MV-4-11 (cell line): ENCODE measurements around the gene AP2B1.
"Not testable (repeated sequence)": the region's sequence is repeated elsewhere in the genome, so short reads cannot be mapped to it uniquely, and the experiment has no call there.

ENCODE experiments used
- DNase-seq: peaks from one replicate; lab custom pipeline; 2025; lab: John Stamatoyannopoulos, UW

The AP2B1 gene

DNA sequence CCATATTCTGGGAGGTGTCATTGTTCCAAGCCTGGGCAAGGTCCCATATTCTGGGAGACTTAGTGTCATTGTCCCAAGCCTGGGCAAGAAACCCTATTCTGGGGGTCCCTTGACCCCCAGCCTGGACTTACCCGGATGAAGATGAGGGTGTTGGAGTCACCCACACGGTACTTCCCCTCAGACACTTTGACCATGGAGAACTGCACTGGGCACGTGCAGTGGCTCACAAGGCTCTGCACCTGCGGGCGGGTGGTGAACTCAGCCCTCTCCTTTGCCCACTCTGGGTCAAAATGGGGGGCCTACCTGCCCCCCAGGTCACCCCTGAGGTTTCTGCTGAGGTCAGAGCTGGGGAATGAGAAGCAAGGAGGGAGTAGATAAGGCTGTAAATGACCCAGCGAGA lies 161.9 kb downstream of the AP2B1 start:
- no peak for DNase-seq

- DNase-seq = no peak
These were observed 162.7 kb downstream of the AP2B1 start for GRCh38 chr17:35749560-35750412.

DNA sequence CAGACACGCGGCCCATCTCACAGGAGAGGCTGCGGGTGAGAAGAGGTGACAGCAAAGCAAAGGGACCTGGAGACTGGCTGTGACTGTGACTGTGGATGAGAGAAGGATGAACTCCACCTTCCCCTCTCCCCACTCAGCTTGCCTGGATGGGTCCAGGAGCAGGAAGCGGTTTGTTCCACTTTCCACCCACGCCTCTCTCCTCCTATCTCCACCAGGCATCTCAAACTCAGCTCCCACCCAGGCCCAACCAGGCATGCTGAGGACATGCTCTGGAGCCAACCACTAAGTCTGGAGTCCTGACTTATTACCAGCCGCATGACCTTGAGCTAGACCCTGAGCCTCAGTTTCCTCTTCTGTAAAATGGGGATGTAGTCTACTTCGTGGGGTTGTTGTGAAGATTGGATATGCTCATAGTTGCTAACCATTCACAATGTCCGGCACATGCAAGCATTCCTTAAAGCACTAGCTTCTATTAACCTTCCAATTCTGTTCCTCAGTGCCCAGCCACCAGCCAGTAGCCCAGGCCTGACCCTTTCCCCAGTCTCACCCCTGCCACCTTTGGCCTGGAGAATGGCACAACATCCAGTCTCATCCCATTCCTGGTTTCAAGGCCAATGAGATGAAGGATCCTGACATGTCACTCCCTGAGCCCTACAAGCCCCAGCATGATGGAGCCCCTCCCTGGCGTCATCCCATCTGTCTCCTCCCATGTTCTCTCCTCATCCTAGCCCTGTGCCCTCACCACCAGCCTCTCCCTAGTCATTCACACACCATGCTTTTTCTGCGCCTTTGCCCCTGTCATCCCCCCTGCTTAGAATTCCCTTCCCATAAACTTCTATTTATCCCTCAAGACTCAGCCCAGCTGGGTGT lies 163.6 kb downstream of the AP2B1 start:
- no peak for DNase-seq

DNA sequence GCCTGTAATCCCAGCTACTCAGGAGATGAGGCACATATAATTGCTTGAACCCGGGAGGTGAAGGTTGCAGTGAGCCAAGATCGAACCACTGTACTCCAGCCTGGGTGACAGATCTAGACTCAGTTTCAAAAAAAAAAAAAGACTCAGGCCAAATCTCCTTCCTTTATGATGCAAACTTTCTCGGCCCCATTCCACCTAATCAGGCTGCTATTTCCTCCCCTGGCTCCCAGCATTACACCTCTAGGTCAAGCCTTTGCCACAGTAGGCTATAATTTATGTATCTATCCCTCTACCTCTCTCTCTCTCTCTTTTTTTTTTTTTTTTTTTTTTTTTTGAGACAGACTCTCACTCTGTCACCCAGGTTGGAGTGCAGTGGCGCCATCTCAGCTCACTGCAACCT lies 164.4 kb downstream of the AP2B1 start:
- not testable (repeated sequence) for DNase-seq

DNA sequence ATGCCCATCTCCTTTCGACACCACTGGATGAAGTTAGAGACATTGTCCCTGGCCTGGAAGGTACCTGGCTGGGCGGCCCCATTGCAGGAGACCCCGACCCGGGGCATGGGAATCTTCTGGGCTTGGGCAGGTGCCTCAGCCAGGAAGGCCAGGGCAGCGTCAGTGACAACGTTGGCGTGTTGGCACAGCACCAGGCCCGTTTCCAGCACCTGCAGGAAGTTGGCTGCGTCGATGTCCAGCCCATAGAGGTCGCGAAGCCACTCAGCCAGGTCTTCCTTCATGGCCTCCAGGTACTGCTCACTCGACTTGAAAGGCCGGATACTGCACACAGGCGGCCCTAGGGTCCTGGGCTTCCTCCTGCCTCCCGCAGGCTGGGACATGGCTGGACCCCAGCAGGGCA lies 165.3 kb downstream of the AP2B1 start:
- no peak for DNase-seq

- DNase-seq = no peak
These were observed 166.0 kb downstream of the AP2B1 start, which contains the start of gene GAS2L2 for GRCh38 chr17:35752945-35753764. Gene GAS2L2 (minus strand): TSS chr17:35753239. CDS start chr17:35752850, 389 bp downstream.

- no peak for DNase-seq
These were observed 170.1 kb downstream of the AP2B1 start for GRCh38 chr17:35757243-35757642.

- DNase-seq = no peak
These were observed 173.5 kb downstream of the AP2B1 start, which contains the start of gene C17orf50 for GRCh38 chr17:35760587-35760986. Gene C17orf50 (plus strand): TSS chr17:35760887. CDS start chr17:35760942, 55 bp downstream.

- DNase-seq = no peak
These were observed 174.5 kb downstream of the AP2B1 start for GRCh38 chr17:35761601-35762000.

- DNase-seq = no peak
These were observed 176.6 kb downstream of the AP2B1 start for GRCh38 chr17:35763767-35764122.

- DNase-seq = peak; percentile 70
These were observed 177.2 kb downstream of the AP2B1 start for GRCh38 chr17:35764123-35764991.

DNA sequence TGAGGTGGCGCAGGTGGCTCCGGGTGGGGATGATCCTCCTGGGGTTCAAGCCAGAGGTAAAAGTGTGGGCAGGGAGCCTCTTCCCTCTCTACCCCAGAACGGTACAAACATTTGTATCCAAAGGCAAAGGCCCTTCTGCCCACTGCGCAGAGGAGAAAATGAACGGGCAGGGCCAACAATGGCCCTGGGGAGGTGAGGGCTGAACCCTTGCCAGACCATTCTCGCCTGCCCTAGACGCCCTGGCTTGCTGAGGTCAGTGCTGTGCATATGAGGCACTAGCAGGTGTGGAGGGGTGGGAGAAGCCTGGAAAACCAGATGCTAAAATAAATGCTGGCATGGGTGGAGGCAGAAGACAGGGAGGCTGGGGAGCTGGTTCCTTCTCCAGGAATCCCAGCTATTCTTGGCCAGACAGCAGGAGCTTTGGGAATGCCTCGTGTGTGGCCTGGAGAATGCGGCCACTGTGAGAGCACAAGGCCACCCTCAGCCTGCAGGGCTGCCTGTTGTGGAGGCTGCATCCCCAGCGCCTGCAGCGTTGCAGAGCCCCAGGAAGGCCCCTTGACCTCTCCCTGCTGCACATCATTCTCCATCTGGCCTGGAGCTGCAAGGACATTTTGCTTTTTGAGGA lies 178.1 kb downstream of the AP2B1 start:
- no peak for DNase-seq

DNA sequence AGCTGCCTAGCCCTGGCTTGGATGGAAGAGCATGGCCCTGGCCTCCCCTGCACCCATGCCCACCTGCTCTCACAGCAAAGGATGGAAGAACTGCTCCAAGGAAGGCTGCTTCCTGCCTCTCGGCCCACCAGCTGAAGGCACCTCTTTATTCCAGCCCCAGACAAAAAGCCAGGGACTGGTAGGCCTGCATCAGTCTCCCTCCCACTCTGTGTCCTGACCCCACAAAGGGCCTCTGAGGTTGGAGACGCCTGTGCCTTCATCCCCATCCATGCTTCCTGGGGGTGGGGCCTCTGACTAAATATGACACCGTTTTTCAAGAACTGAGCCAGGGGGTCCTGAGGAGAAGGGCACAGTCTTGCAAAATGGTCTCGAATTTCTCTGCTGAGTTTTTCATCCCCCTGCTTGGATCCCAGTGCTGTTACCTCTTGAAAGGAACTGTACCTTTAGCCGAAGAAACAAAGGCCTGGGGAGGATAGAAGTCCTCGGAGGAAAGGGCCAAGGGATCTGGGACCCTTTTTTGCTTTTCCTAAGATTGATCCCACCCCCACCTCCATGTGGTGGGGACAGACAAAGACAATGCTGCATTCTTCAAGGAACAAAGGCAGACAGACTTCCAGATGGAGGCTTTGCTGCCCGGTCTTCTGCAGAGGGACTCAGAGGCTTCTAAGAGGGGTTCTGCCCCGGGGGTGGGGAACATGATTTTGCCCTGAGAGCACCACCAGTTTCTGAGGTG lies 178.8 kb downstream of the AP2B1 start:
- DNase-seq = no peak

DNA sequence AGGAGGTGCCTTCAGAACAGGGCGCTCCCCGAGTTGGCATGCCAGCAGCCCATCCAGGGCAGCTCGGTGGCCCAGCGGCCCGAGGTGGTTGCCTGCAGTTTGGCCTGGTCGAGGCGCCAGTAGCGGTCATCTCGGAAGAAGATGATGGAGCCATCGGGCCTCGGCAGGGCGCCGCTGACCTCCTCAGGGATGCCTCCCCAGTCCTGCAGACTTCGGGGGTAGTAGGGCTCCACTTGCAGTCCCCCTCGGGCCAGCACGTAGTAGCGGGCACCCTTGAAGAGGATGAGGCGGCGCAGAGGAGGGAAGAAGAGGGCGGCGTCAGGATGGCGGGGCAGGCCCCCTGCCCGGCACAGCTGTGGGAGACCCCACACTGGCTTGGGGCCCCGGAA lies 179.4 kb downstream of the AP2B1 start:
- no peak for DNase-seq

DNA sequence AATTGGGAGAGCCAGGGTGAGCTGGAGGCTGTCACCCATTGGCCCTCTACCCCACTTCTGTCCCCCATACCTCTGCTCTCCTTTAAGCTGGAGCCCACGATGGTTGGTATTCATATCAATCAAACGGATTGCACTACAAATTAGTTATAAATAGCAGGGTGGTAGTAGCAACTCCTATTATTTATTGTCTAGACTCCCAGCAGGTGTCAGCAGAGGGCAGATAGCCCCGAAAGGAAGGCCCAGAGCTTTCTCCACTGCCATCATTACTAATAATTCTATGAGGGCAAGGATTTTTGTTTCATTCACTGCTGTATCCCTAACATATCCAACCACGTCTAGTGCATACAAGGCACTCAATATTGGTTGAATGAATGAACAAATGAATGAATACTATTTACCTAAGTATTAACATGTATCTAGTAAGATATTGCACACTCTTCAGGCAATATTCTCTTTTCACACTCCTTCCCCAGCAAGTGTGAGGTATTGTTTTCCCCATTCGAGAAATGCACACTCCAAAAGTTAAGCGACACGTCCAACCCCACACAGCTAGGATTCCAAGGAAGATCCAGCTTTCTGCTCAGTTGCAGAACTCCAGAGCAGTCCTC lies 179.9 kb downstream of the AP2B1 start:
- peak; percentile 11 for DNase-seq

GRCh38 chr17:35768797-35769196 lies 181.7 kb downstream of the AP2B1 start:
- DNase-seq = no peak

GRCh38 chr17:35769895-35770486 lies 182.9 kb downstream of the AP2B1 start:
- no peak for DNase-seq

- DNase-seq = no peak
These were observed 186.0 kb downstream of the AP2B1 start for GRCh38 chr17:35773129-35773528.
